ENCODE results near the gene BPGM. TPM values are rescaled to one million over a fixed set of nuclear protein-coding genes. Genes with fewer than 3 reads are reported as not detected.
A peak's percentile ranks its signal among the peaks of the same experiment; 100 is the strongest.
"Not testable (repeated sequence)": the region's sequence is repeated elsewhere in the genome, so short reads cannot be mapped to it uniquely, and the experiment has no call there.

The BPGM gene
- total RNA-seq, 8 experiments from 2014 or later: 9.2 to 34.4 (median 19.8) TPM

DNA sequence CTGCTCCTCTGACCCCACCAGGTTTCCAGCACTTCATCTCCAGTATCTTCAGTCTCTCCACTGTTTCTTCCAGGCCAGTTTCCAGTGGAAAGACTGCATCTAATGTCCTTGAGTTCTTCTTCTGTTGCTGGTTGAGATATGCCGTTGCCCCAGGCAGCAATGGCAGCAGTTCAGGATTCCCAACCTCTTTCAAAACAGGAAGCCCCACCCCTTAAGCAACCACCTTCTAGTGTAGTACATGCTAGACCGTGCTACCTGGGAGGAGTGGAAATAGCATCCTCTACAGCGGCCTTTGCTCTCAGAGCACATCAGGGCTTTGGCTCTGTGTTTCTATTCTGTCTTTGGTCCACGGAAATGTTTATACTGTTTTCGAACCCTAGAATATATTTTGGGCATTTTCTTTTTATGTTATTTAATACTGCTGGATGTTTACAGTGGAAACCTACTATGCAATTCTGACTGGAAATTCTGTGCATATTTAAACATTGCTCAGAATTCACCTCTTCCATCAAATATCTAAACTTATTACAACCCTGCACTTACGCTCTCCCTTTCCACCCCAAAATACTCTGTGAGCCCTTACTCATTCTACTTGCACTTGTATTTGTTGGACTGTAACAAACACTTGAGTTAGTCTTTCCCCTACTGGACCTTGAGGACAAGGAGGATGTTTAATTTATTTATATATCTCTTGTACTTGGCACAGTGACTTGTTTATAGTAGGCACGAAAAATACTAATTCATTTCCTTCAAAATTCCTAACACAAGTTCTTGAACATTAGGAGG lies 8.5 kb upstream of the BPGM start:
- in situ Hi-C loops (cut with MboI; ENCODE audit: low pct_unique_long_range_greater_than_20kb in 2 of 9, low sequenced_read_pairs in 9 of 9, unreplicated experiment in 9 of 9): no loop called here
- no peaks in the 10 kb centered on the region for H3K4me1 ChIP-seq (replicated peaks in 1 of 2)
- ATAC-seq (replicated peaks in 6 of 8): peak in 3 of 8 experiments; percentile 38 to 83 (median 79)
- H3K4me3 ChIP-seq: no peak overlapping the region
- no peak overlapping the region for H3K27ac ChIP-seq
- WGBS, 10 experiments: 36 to 100% (median 82%) methylated on average over 2 to 7 of the region's 7 CpGs

DNA sequence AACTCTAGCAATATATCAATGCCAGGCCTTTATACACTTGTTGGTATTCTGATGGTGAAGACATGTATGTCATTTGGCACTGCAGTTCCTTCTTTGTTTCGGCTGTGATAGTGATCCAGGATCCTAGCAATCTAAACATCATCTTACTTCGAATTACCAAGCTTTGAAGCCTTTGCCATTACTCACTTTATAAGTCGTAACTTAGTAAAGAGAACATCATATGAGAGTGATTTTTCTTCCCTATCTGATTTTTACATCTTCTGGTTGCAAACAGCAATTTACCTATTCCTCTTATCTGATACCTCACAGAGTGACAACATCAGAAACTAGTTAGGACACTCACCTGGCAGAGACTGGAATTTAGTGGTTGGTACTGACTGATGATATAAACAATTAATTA lies 7.6 kb upstream of the BPGM start:
- in situ Hi-C loops (cut with MboI; ENCODE audit: low pct_unique_long_range_greater_than_20kb in 2 of 9, low sequenced_read_pairs in 9 of 9, unreplicated experiment in 9 of 9): no loop called here
- no peak for ATAC-seq (replicated peaks in 6 of 8)
- no peak overlapping the region for H3K4me3 ChIP-seq
- WGBS, 10 experiments: 33 to 100% (median 72%) methylated on average over 1 to 3 of the region's 3 CpGs
- H3K4me1 ChIP-seq (replicated peaks in 1 of 2): no peaks in the 10 kb centered on the region
- H3K27ac ChIP-seq: no peak overlapping the region

DNA sequence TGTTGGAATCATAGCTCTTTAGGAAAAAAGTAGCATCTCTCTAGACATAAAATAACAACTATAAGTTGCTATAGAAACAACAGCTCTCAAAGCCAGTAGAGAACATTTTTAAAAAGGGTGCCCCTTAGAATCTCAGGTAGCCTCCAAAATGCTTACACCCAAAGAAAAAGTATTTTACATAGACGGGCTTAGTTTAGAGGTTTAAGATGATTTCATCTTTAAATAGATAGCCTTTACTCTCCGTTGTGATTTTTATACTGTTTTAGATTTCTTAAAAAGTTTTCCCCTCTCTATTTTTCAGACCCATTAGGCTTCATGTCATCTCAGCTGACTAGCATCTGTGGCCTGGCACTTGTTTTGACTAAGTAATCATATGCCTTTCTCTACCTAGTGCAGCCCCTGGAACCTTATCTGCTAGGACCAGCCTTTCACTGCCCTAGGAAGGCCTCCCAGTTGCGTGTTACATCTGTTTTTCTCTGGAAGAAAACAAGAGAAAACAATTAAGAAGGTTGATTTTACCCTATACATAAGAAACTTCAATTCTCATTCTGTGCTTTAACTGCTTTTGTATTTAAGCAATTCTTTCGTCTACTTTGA lies 6.9 kb upstream of the BPGM start:
- no peaks in the 10 kb centered on the region for H3K4me1 ChIP-seq (replicated peaks in 1 of 2)
- ATAC-seq (replicated peaks in 6 of 8): no peak
- in situ Hi-C loops (cut with MboI; ENCODE audit: low pct_unique_long_range_greater_than_20kb in 2 of 9, low sequenced_read_pairs in 9 of 9, unreplicated experiment in 9 of 9): no loop called here
- H3K27ac ChIP-seq: no peak overlapping the region
- H3K4me3 ChIP-seq: no peak overlapping the region
- 49 to 100% (median 79%) methylated on average over 1 to 4 of the region's 4 CpGs for WGBS, 10 experiments

DNA sequence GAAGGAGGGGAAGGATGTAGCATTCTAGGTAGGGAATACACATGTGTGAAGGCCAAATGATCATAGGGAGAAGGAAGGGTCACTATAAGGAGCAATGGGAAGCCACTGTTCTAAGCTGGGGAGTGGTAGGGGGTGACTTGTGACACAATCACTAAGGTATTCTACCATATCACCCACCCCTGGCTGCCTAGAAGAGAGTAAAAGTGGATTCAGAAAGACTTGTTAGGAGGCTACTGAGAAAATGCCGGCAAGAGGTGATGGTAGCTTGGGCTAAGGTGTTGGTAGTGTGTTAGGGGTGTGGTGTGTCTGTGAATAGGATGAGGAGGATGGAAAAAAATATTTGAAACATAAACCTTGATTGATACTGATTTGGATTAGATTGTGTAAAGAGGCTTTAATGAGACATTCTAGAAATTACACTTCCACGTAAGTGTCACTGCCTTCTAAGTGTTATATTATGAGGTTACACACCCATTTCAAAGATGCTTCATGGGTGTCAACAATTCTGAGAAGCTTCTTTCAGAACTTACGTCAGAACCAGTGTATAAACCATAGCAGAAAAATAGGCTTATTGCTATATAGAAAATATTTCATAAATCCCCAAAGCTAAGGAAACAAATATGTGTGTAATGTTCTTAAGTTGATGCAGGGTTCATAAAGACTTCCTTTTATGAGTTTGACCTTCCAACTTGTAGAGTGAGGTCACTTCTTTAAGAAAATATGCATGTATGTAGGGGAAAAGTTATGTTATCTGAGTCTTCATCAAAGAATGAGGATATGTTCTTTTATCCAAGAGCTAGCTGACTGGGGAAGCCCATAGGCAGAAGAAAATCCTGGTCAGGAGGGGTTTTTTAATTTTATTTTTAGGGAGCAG lies 5.6 kb upstream of the BPGM start:
- WGBS, 10 experiments: 14 to 94% (median 72%) methylated on average over 1 to 3 of the region's 3 CpGs
- in situ Hi-C loops (cut with MboI; ENCODE audit: low pct_unique_long_range_greater_than_20kb in 2 of 9, low sequenced_read_pairs in 9 of 9, unreplicated experiment in 9 of 9): no loop called here
- ATAC-seq (replicated peaks in 6 of 8): no peak
- no peak overlapping the region for H3K4me3 ChIP-seq
- H3K27ac ChIP-seq: no peak overlapping the region
- H3K4me1 ChIP-seq (replicated peaks in 1 of 2): peaks cover 0 to 4% of the 10 kb centered on the region in 2 donors

DNA sequence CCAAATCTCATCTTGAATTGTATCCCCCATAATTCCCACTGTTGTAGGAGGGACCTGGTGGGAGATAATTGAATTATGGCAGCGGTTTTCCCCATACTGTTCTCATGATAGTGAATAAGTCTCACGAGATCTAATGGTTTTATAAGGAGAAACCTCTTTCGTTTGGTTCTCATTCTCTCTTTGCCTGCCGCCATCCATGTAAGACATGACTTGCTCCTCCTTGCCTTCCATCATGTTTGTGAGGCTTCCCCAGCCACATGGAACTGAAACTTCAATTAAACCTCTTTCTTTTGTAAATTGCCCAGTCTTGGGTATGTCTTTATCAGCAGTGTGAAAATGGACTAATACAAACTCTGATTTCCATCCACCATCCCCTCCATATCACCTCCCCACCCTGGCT lies 4.7 kb upstream of the BPGM start:
- H3K4me3 ChIP-seq; ATAC-seq (replicated peaks in 6 of 8); H3K27ac ChIP-seq; in situ Hi-C loops (cut with MboI; ENCODE audit: low pct_unique_long_range_greater_than_20kb in 2 of 9, low sequenced_read_pairs in 9 of 9, unreplicated experiment in 9 of 9); H3K4me1 ChIP-seq (replicated peaks in 1 of 2): not testable (repeated sequence)
- WGBS, 10 experiments: 20 to 100% (median 74%) methylated on average over 1 to 4 of the region's 4 CpGs; no CpG with 5 or more reads in 2 of the 10 experiments

DNA sequence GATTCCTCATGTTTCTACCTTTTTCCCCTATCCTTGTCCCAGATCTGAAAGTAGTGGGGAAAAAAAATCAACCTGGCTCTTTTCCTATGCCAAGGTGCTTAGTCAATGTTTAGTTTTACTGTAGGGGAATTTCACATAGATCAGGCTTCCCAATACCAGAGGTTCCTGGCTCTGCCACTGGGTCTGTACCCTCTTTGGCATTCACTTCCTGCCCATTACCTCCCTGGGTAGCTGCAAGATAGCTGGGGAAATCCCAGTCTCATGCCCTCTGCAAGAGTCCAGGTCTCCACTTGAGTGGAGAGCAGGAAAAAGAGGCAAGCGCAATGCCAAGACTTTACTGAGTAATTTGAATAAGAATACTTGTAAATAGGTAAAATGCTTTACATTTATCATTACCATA lies 3.5 kb upstream of the BPGM start:
- no peak for ATAC-seq (replicated peaks in 6 of 8)
- WGBS, 10 experiments: 0 to 100% (median 93%) methylated on average over 1 of the region's 1 CpG; no CpG with 5 or more reads in 4 of the 10 experiments
- Histone ChIP-seq H3K4me3 (no peak overlapping the region), H3K27ac (no peak overlapping the region), H3K4me1 (replicated peaks in 1 of 2) (peaks cover 0 to 10% of the 10 kb centered on the region in 2 donors)
- in situ Hi-C loops (cut with MboI; ENCODE audit: low pct_unique_long_range_greater_than_20kb in 2 of 9, low sequenced_read_pairs in 9 of 9, unreplicated experiment in 9 of 9): no loop called here

DNA sequence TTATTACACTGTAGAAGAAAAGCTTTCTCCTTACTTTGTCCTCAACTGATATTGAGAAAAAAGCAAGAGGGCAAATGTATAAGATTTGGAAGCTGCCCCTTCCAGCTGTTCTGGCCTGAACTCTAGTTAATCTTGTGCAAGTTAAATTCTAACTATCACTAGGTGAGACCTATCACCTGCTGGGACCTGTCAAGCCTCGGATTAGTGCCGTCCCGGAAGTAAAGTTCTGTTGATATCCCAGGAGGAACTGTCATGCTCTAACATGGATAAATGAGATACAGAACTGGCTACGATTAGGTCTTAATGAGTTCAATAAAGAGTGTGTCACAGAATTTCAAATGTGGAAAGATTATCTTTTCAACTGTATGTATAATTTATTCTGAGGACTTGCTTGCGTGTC lies 1.2 kb upstream of the BPGM start:
- Histone ChIP-seq H3K4me3 (peak overlapping the region; percentile 49 to 67 (median 62)), H3K27ac (no peak overlapping the region), H3K4me1 (replicated peaks in 1 of 2) (peaks cover 0 to 10% of the 10 kb centered on the region in 2 donors)
- 20 to 80% (median 49%) methylated on average over 1 to 5 of the region's 5 CpGs; no CpG with 5 or more reads in 2 of the 10 experiments for WGBS, 10 experiments
- ATAC-seq (replicated peaks in 6 of 8): no peak
- in situ Hi-C loops (cut with MboI; ENCODE audit: low pct_unique_long_range_greater_than_20kb in 2 of 9, low sequenced_read_pairs in 9 of 9, unreplicated experiment in 9 of 9): no loop called here

DNA sequence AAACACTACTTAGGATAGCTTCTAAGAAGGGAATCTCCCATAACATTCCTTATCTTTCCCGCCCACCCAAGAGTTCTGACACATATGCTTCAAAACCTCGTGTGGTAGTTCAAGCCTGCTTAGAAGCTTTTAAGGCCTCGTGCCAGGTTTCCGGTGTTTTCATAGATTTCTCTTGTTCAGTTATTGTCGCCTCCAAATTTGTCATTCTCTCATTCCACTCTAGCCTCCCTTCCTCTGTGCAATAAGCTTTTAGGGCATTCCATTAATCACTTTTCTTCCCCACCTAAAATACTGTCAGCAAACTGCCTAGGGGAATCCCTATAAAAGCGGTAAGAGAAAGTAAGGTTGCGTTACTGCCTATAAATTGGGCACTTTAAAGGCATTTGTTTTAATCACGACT lies 718 bp upstream of the BPGM start:
- Histone ChIP-seq H3K27ac (peak overlapping the region; percentile 24 to 47), H3K4me3 (peak overlapping the region; percentile 49 to 67 (median 62)), H3K4me1 (replicated peaks in 1 of 2) (peaks cover 0 to 10% of the 10 kb centered on the region in 2 donors)
- in situ Hi-C loops (cut with MboI; ENCODE audit: low pct_unique_long_range_greater_than_20kb in 2 of 9, low sequenced_read_pairs in 9 of 9, unreplicated experiment in 9 of 9): no loop called here
- ATAC-seq (replicated peaks in 6 of 8): peak in 1 of 8 experiments; percentile 1
- whole genome bisulfite sequencing, 10 experiments: 0 to 14% (median 6%) methylated on average over 2 to 8 of the region's 8 CpGs; no CpG with 5 or more reads in 2 of the 10 experiments

DNA sequence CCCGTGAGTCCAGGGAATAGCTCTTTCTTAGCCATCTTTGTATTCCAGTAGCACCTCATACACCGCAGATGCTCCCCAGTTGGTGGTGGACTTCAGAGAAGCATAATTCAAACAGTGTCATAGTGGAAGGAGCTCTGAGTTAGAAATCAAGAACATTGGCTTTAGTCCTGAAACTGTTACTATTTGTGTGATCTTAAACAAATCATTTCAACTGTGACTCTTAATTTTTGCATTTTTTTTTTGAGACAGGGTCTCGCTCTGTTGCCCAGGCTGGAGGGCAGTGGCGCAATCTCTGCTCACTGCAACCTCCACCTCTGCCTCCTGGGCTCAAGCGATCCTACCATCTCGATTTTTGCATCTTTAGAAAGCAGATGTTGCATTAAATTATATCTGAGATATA lies 1.8 kb downstream of the BPGM start:
- peaks cover 0 to 10% of the 10 kb centered on the region in 2 donors for H3K4me1 ChIP-seq (replicated peaks in 1 of 2)
- no peak for ATAC-seq (replicated peaks in 6 of 8)
- 60 to 100% (median 94%) methylated on average over 1 to 5 of the region's 6 CpGs for WGBS, 10 experiments
- in situ Hi-C loops (cut with MboI; ENCODE audit: low pct_unique_long_range_greater_than_20kb in 2 of 9, low sequenced_read_pairs in 9 of 9, unreplicated experiment in 9 of 9): no loop called here
- no peak overlapping the region for H3K27ac ChIP-seq
- H3K4me3 ChIP-seq: no peak overlapping the region

DNA sequence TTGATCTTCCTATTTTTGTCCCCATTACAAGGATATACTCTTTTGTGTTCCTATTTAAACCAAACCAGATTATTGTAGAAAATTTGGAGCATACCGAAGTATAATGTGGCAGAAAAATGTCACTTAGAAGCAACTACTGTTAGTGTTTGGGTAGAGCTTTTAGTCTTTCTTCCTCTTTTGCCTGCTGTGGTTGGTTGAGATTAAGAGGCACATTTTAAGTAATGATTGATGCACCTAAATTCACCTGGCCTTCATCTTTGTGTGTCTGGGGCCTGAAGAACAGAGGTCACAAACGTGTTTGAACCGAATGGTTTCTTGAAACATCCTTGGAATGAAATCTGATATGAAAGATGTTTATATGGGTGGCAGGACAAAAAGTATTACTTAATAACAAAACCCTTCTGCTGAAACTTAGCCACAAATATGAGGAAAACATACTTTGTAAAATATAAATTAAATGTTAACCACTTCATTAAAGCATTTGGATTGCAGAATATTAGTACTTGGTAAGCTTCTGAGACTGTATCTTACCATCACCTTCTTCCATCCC lies 2.6 kb downstream of the BPGM start:
- in situ Hi-C loops (cut with MboI; ENCODE audit: low pct_unique_long_range_greater_than_20kb in 2 of 9, low sequenced_read_pairs in 9 of 9, unreplicated experiment in 9 of 9): no loop called here
- WGBS, 10 experiments: 59 to 100% (median 87%) methylated on average over 1 to 3 of the region's 3 CpGs
- peaks cover 0 to 10% of the 10 kb centered on the region in 2 donors for H3K4me1 ChIP-seq (replicated peaks in 1 of 2)
- ATAC-seq (replicated peaks in 6 of 8): no peak
- H3K27ac ChIP-seq: no peak overlapping the region
- H3K4me3 ChIP-seq: no peak overlapping the region

DNA sequence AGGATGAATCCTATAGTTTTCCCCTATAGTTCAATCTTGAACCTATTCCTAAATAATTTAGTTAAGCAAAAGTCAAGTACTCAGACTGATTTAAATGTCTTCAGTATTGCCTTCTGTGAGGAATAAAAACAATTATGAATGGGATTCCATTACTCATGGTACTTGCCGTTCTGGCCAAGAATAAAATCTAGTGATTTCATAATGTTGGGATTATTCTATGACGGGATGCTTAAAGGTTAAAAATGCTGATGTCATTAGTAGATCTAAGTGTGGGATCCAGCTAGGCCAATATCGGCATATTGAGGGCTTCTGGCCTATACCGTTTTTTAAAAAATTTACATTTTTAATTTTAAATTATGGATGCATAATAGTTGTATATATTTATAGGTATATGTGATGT lies 5.3 kb downstream of the BPGM start:
- ATAC-seq (replicated peaks in 6 of 8): no peak
- in situ Hi-C loops (cut with MboI; ENCODE audit: low pct_unique_long_range_greater_than_20kb in 2 of 9, low sequenced_read_pairs in 9 of 9, unreplicated experiment in 9 of 9): no loop called here

DNA sequence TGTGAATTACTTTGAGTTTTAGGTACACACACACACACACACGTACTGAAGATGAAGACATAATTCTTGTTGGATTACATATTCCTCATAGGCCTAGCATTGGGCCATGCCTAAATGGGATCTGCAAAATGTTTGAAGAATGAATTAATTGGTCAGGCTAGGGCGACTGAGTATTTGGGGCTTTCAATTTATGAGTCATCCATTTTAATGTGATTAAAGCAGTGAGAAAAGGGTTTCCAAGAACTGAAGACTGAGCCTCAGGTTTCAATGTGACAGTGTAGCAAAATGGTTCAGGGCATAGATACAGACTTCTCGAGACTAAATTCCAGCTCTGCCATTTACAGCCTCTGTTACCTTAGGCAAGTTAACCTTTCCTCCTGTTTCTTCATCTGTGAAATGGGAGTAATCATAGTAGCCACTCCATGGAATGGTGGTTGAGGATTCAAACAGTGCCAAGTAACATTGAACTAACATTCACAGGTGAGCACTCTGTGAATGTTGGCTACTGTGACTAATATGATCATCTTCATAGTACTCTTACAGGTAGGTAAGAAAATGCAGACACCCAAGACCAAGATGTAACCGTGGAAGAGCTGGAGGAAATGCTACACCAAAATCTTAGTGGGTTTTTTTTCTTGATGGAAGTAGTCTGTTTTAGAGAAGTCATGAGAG lies 7.6 kb downstream of the BPGM start:
- no peak overlapping the region for H3K4me3 ChIP-seq
- no peak overlapping the region for H3K27ac ChIP-seq
- peak in 1 of 8 experiments; percentile 43 for ATAC-seq (replicated peaks in 6 of 8)
- in situ Hi-C loops (cut with MboI; ENCODE audit: low pct_unique_long_range_greater_than_20kb in 2 of 9, low sequenced_read_pairs in 9 of 9, unreplicated experiment in 9 of 9): no loop called here
- WGBS, 10 experiments: 22 to 100% (median 63%) methylated on average over 1 to 4 of the region's 4 CpGs; no CpG with 5 or more reads in 1 of the 10 experiments
- no peaks in the 10 kb centered on the region for H3K4me1 ChIP-seq (replicated peaks in 1 of 2)

More for the DNA sequence above, 5.3 kb downstream of the BPGM start:
- no peak overlapping the region for H3K27ac ChIP-seq
- 62 to 100% (median 92%) methylated on average over 1 to 4 of the region's 4 CpGs; no CpG with 5 or more reads in 1 of the 10 experiments for WGBS, 10 experiments
- no peak overlapping the region for H3K4me3 ChIP-seq
- peaks cover 0 to 6% of the 10 kb centered on the region in 2 donors for H3K4me1 ChIP-seq (replicated peaks in 1 of 2)
